Astrocyte (in vitro differentiated cells and primary cell): ENCODE results near the gene RAB11FIP3.

Experiments used
- CTCF ChIP-seq: IDR thresholded peaks from 2 replicates; pipeline ENCODE4 v1.5.1; 2011; ENCODE audit warnings: low read depth, mild to moderate bottlenecking, inconsistent platforms, low read length, moderate library complexity; ENCODE audit not compliant: insufficient read depth
- EZH2 ChIP-seq: IDR thresholded peaks from 2 replicates; pipeline ENCODE4 v1.6.1; 2012; ENCODE audit warnings: mild to moderate bottlenecking, low read length, inconsistent platforms; ENCODE audit not compliant: insufficient read depth

- TF ChIP-seq CTCF (no peak), EZH2 (no peak)
Measured at GRCh38 chr16:565419-566330, 140.2 kb downstream of the RAB11FIP3 start.
